GM12873 (cell line): ENCODE data around the gene RCBTB1.

Experiments
- CTCF ChIP-seq: IDR thresholded peaks from 2 replicates; pipeline ENCODE4 v1.5.1; 2012; ENCODE audit warnings: low read depth, mild to moderate bottlenecking, moderate library complexity, low read length, control low read depth; ENCODE audit not compliant: insufficient read depth; ENCODE audit errors: missing control alignments

Gene RCBTB1

GRCh38 chr13:49602005-49602404 is 16.6 kb upstream of the RCBTB1 start:
- no peak for TF ChIP-seq CTCF

GRCh38 chr13:49597043-49597641 is 11.8 kb upstream of the RCBTB1 start:
- TF ChIP-seq CTCF: no peak

- TF ChIP-seq CTCF: no peak
Measured at GRCh38 chr13:49596221-49596620, 10.9 kb upstream of the RCBTB1 start.

GRCh38 chr13:49594576-49594975 is 9.2 kb upstream of the RCBTB1 start:
- TF ChIP-seq CTCF: no peak

- no peak for TF ChIP-seq CTCF
Measured at GRCh38 chr13:49587311-49587847, 2.0 kb upstream of the RCBTB1 start.

- TF ChIP-seq CTCF: no peak
Measured at GRCh38 chr13:49586717-49587116, 1.4 kb upstream of the RCBTB1 start.

GRCh38 chr13:49584771-49585182 is 581 bp downstream of the RCBTB1 start:
- TF ChIP-seq CTCF: no peak
